Activated naive CD8-positive, alpha-beta T cell treated with anti-CD3 and anti-CD28 coated beads, Interleukin-2, amount 10 ng/mL, durations not matched to agents 7 days and 5 days (primary cell): ENCODE results near the gene MMP1. TPM values are rescaled to one million over a fixed set of nuclear protein-coding genes. Genes with fewer than 3 reads are reported as not detected.
A peak's percentile ranks its signal among the peaks of the same experiment; 100 is the strongest.

Experiments used
- ATAC-seq: fragments of 150-1000 bp; cut with Tn5 transposase; one replicate; pipeline ENCODE4 v1.10.0; 2021; ENCODE audit warnings: low read depth, moderate library complexity
- POLR2A ChIA-PET: fragments of 350-600 bp; sonication (Branson Sonifier 250); formaldehyde crosslinking; loops from one replicate; lab custom pipeline; 2021; ENCODE audit warnings: antibody characterized with exemption; lab: Charles Lee
- DNase-seq: peaks from one replicate; pipeline ENCODE4 v3.0.0; 2021
- H3K27ac Mint-ChIP-seq: one replicate; pipeline ENCODE4 v1.8.0; 2022; ENCODE audit warnings: mild to moderate bottlenecking, mixed read lengths
- H3K27me3 Mint-ChIP-seq: one replicate; pipeline ENCODE4 v1.8.0; 2022; ENCODE audit warnings: mild to moderate bottlenecking, moderate library complexity, mixed read lengths
- H3K36me3 Mint-ChIP-seq: one replicate; pipeline ENCODE4 v1.8.0; 2021; ENCODE audit warnings: mild to moderate bottlenecking, mixed read lengths
- H3K4me1 Mint-ChIP-seq: one replicate; pipeline ENCODE4 v1.8.0; 2021; ENCODE audit warnings: mixed read lengths
- H3K4me3 Mint-ChIP-seq: one replicate; pipeline ENCODE4 v1.8.0; 2022; ENCODE audit warnings: mild to moderate bottlenecking, moderate library complexity, mixed read lengths
- H3K9me3 Mint-ChIP-seq: one replicate; pipeline ENCODE4 v1.8.0; 2021; ENCODE audit warnings: mixed read lengths
- total RNA-seq, 2 experiments: library from RNA; stranded (reverse); gene quantifications; one replicate each; pipeline ENCODE4 v1.2.3, GENCODE V29; 2021

Gene MMP1
- not detected for total RNA-seq

GRCh38 chr11:102798012-102798746 is at the start of gene MMP1:
TSS of gene MMP1 (minus strand) at chr11:102798160. CDS start at chr11:102798092, 68 bp downstream.
- H3K36me3 Mint-ChIP-seq: no peaks in the 10 kb centered on the region
- H3K9me3 Mint-ChIP-seq: no peaks in the 10 kb centered on the region
- POLR2A ChIA-PET: no interaction called here
- ATAC-seq: no peak
- DNase-seq: no peak
- no peak within 1 kb of the TSS for H3K27ac Mint-ChIP-seq
- H3K4me3 Mint-ChIP-seq: no peak within 1 kb of the TSS
- H3K27me3 Mint-ChIP-seq: peaks cover 3% of the 10 kb centered on the region
- H3K4me1 Mint-ChIP-seq: no peaks in the 10 kb centered on the region

- no peak overlapping the region for H3K4me3 Mint-ChIP-seq
- no peak for DNase-seq
- H3K27ac Mint-ChIP-seq: no peak overlapping the region
- no peaks in the 10 kb centered on the region for H3K36me3 Mint-ChIP-seq
- no peaks in the 10 kb centered on the region for H3K27me3 Mint-ChIP-seq
- H3K4me1 Mint-ChIP-seq: no peaks in the 10 kb centered on the region
- POLR2A ChIA-PET: no interaction called here
- no peak for ATAC-seq
- no peaks in the 10 kb centered on the region for H3K9me3 Mint-ChIP-seq
These were observed 48.3 kb upstream of the MMP1 start for GRCh38 chr11:102846292-102846691.

- H3K4me3 Mint-ChIP-seq: no peak within 1 kb of the TSS
- no peak within 1 kb of the TSS for H3K27ac Mint-ChIP-seq
- H3K9me3 Mint-ChIP-seq: no peaks in the 10 kb centered on the region
- ATAC-seq: no peak
- H3K36me3 Mint-ChIP-seq: no peaks in the 10 kb centered on the region
- DNase-seq: no peak
- no peaks in the 10 kb centered on the region for H3K4me1 Mint-ChIP-seq
- H3K27me3 Mint-ChIP-seq: no peaks in the 10 kb centered on the region
- POLR2A ChIA-PET: no interaction called here
These were observed 45.5 kb upstream of the MMP1 start, which contains the start of gene MMP3 for GRCh38 chr11:102843489-102843888. TSS of gene MMP3 (minus strand) at chr11:102843609. CDS start at chr11:102843546, 63 bp downstream.

DNA sequence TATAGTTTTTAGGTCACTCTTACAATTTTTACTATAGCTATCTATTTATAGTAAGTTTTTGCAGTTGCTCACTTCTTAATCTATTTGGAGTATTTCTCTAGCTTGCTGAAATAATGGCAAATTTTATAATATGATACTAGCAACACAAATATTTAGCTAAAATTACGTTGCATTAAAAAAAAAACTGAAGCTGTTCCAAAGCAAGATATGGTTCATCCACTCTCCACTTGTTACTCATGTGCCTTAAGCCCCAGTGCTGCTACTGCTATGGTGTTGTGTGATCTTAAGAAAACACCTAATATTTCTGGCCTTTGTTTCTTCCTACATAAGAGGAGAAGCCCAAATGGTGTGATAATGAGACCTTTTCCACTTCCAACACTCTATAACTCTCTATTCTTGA is 45.0 kb upstream of the MMP1 start:
- no peak for DNase-seq
- POLR2A ChIA-PET: no interaction called here
- Mint-ChIP-seq H3K36me3 (no peaks in the 10 kb centered on the region), H3K9me3 (no peaks in the 10 kb centered on the region), H3K4me1 (no peaks in the 10 kb centered on the region), H3K27me3 (no peaks in the 10 kb centered on the region), H3K4me3 (no peak overlapping the region), H3K27ac (no peak overlapping the region)
- ATAC-seq: no peak

DNA sequence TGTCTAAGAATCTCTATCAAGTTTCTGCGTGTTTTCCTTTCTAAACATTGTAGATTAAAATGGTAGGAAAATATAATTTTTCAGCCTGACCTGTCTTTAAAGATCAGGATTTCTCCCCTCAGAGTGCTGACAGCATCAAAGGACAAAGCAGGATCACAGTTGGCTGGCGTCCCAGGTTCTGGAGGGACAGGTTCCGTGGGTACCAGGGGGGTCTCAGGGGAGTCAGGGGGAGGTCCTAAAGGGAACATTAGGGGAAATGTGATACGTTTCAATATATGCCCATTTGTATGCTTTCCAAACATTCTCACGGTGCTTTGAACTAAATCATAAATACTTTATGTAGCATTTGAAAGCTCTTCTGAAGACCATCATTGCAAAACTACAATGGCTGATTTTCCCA is 42.1 kb upstream of the MMP1 start:
- POLR2A ChIA-PET: no interaction called here
- H3K36me3 Mint-ChIP-seq: no peaks in the 10 kb centered on the region

GRCh38 chr11:102837646-102838045 is 39.7 kb upstream of the MMP1 start:
- no peak overlapping the region for H3K4me3 Mint-ChIP-seq
- POLR2A ChIA-PET: no interaction called here
- no peaks in the 10 kb centered on the region for H3K9me3 Mint-ChIP-seq

More for the DNA sequence above, 42.1 kb upstream of the MMP1 start:
- no peaks in the 10 kb centered on the region for H3K4me1 Mint-ChIP-seq
- no peak overlapping the region for H3K4me3 Mint-ChIP-seq
- no peak for DNase-seq
- H3K27ac Mint-ChIP-seq: no peak overlapping the region
- H3K9me3 Mint-ChIP-seq: no peaks in the 10 kb centered on the region
- H3K27me3 Mint-ChIP-seq: no peaks in the 10 kb centered on the region
- ATAC-seq: no peak

GRCh38 chr11:102837156-102837555 is 39.2 kb upstream of the MMP1 start:
- Mint-ChIP-seq H3K27me3 (peaks cover 2% of the 10 kb centered on the region), H3K4me3 (no peak overlapping the region), H3K27ac (no peak overlapping the region), H3K36me3 (no peaks in the 10 kb centered on the region), H3K4me1 (no peaks in the 10 kb centered on the region), H3K9me3 (no peaks in the 10 kb centered on the region)
- ATAC-seq (no peak), DNase-seq (no peak)
- POLR2A ChIA-PET: no interaction called here

More at GRCh38 chr11:102837646-102838045, 39.7 kb upstream of the MMP1 start:
- H3K36me3 Mint-ChIP-seq: no peaks in the 10 kb centered on the region
- DNase-seq (no peak), ATAC-seq (no peak)
- peaks cover under 1% of the 10 kb centered on the region for H3K27me3 Mint-ChIP-seq
- no peak overlapping the region for H3K27ac Mint-ChIP-seq
- no peaks in the 10 kb centered on the region for H3K4me1 Mint-ChIP-seq

- no peaks in the 10 kb centered on the region for H3K9me3 Mint-ChIP-seq
- H3K27me3 Mint-ChIP-seq: peaks cover 7% of the 10 kb centered on the region
- ATAC-seq (no peak), DNase-seq (no peak)
- POLR2A ChIA-PET: no interaction called here
- no peaks in the 10 kb centered on the region for H3K4me1 Mint-ChIP-seq
- H3K4me3 Mint-ChIP-seq: no peak overlapping the region
- H3K36me3 Mint-ChIP-seq: no peaks in the 10 kb centered on the region
- H3K27ac Mint-ChIP-seq: no peak overlapping the region
These were observed 38.4 kb upstream of the MMP1 start for GRCh38 chr11:102836290-102836875.

DNA sequence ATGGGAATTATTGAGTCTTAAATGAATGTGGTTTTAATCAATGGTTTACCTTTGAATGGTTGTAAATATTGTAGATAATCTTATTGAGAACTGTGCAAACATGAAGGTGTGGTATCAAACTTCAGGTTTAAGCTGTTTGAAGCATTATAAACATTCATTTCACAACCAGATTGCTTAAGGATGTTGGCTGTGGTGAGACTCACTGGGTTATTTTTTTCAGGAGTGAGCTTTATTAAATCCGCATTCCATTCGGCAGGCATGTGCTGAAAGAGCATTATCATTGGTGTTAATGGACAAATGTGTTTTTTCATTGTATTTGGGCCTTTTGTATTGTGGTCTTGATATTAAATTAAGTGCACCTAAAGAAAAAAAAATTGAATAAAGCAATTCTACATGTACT is 35.8 kb upstream of the MMP1 start:
- POLR2A ChIA-PET: no interaction called here
- Mint-ChIP-seq H3K27ac (no peak overlapping the region), H3K27me3 (peaks cover 22% of the 10 kb centered on the region), H3K4me1 (no peaks in the 10 kb centered on the region), H3K4me3 (no peak overlapping the region), H3K9me3 (no peaks in the 10 kb centered on the region), H3K36me3 (no peaks in the 10 kb centered on the region)
- no peak for DNase-seq
- ATAC-seq: no peak

DNA sequence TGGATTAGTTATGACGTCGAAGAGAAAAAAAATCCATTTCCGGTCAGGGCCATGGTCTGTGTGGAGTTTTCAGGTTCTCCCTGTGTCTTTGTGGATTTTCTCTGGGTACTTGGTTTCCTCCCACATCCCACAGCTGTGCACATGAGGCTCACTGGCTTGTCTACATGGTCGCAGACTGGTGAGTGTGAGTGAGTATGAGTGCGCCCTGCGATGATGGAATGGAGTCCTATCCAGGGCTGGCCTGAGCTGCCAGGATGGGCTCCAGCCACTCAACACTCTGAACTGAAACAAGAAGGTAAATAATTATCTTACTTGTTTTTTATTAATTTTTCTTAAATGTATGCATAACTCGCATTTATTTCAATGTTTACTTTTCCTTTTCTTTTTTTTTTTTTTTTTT is 34.7 kb upstream of the MMP1 start:
- Mint-ChIP-seq H3K9me3 (no peaks in the 10 kb centered on the region), H3K4me1 (no peaks in the 10 kb centered on the region), H3K27me3 (peaks cover 22% of the 10 kb centered on the region), H3K27ac (no peak overlapping the region), H3K36me3 (no peaks in the 10 kb centered on the region), H3K4me3 (no peak overlapping the region)
- POLR2A ChIA-PET: no interaction called here
- ATAC-seq (no peak), DNase-seq (no peak)

- no peak for ATAC-seq
- Mint-ChIP-seq H3K27me3 (peaks cover 22% of the 10 kb centered on the region), H3K4me3 (peak overlapping the region; percentile 3), H3K27ac (no peak overlapping the region), H3K36me3 (no peaks in the 10 kb centered on the region), H3K4me1 (no peaks in the 10 kb centered on the region), H3K9me3 (no peaks in the 10 kb centered on the region)
- peak; percentile 36 for DNase-seq
- POLR2A ChIA-PET: no interaction called here
These were observed 33.8 kb upstream of the MMP1 start for GRCh38 chr11:102831489-102832440.

DNA sequence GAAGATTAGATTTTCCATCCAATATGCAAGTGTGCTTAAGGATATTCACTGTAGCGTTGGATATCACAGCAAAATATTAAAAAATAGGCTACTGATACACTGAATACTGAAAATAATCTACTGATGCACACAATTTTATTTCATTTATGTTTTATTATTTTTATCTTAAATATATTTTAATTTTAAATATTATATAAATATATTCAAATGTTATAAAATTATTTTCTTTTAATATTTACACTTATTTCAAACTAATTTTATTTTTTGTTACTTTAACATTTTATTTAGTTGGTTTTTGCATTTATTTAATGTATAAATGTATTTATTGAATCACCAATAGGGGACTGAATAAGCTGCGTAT is 33.1 kb upstream of the MMP1 start:
- Mint-ChIP-seq H3K9me3 (no peaks in the 10 kb centered on the region), H3K27ac (no peak overlapping the region), H3K4me3 (no peak overlapping the region), H3K4me1 (no peaks in the 10 kb centered on the region), H3K36me3 (no peaks in the 10 kb centered on the region), H3K27me3 (peaks cover 22% of the 10 kb centered on the region)
- no peak for ATAC-seq
- POLR2A ChIA-PET: no interaction called here
- DNase-seq: no peak

DNA sequence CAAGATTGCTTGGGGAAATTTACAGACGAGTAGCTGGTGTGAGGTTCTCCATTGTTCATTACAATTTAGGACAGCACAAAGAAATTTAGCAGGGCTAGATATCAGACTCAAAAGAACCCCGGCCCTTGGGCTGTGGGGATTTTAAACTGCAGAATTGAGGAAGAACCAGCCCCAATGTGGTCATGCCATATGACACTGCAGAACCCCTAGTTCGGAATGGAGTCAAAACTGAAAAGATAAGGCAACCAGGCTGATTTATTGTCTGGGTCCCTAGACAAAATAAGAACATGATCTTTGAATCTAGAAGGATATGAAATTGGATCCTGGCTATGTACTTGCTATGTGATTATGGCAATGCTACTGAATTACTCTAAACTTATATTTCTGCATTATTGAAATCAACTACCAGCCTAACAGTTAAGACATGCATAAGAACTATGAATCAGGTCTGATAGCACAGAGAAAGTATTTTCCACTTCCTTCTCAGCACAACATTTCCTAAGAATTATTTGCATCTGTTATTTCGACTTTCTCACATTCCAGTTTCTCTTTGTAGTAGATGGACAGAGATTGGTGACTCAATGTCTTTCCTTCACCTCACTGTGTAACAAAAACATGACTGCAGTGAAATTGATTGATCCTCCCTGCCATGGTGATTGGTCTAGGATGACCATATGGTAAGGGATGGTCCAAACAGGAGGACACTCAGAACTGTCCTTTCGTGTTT is 32.2 kb upstream of the MMP1 start:
- peaks cover 22% of the 10 kb centered on the region for H3K27me3 Mint-ChIP-seq
- DNase-seq: no peak
- no peaks in the 10 kb centered on the region for H3K36me3 Mint-ChIP-seq
- POLR2A ChIA-PET: no interaction called here
- H3K4me3 Mint-ChIP-seq: no peak overlapping the region
- no peak overlapping the region for H3K27ac Mint-ChIP-seq
- H3K9me3 Mint-ChIP-seq: no peaks in the 10 kb centered on the region
- no peaks in the 10 kb centered on the region for H3K4me1 Mint-ChIP-seq
- ATAC-seq: no peak
